IMR-90 (cell line): Measurements from ENCODE around the gene CTDSPL. TPM values are rescaled to one million over a fixed set of nuclear protein-coding genes. Genes with fewer than 3 reads are reported as not detected.

Experiments used
- ATAC-seq: fragments of 200-7000 bp; cut with Tn5 transposase; 2 replicates; pipeline ENCODE4 v1.9.1; 2020; ENCODE audit warnings: low read depth, mild to moderate bottlenecking, moderate library complexity
- BruUV-seq: library from RNA; stranded (reverse); fragments of 400-500 nt; replicated peaks from 2 replicates; lab custom pipeline; 2021; lab: Mats Ljungman, UMichigan
- CTCF ChIA-PET: fragments of 300-600 bp; formaldehyde crosslinking; extraction: SDS; loops from one replicate; lab custom pipeline; 2021; ENCODE audit warnings: antibody characterized with exemption; lab: Yijun Ruan, JAX
- POLR2A ChIA-PET: fragments of 300-600 bp; sonication (Branson Sonifier 250); formaldehyde crosslinking; loops from one replicate; lab custom pipeline; 2022; ENCODE audit warnings: antibody characterized with exemption; ENCODE audit not compliant: unreplicated experiment; lab: Charles Lee
- DNase-seq: peaks from one replicate; pipeline ENCODE4 v3.0.0; 2013
- H2AFZ ChIP-seq: replicated peaks from 2 replicates; pipeline ENCODE3; 2013; ENCODE audit warnings: low read length, mild to moderate bottlenecking; ENCODE audit not compliant: poor library complexity
- H2AK5ac ChIP-seq: 2 replicates; pipeline ENCODE4 v1.6.1; 2013; ENCODE audit warnings: low read depth, low read length, inconsistent platforms
- H2AK9ac ChIP-seq: replicated peaks from 2 replicates; pipeline ENCODE3; 2013; ENCODE audit warnings: mild to moderate bottlenecking, low read depth, low read length, moderate library complexity; ENCODE audit not compliant: poor library complexity
- H2BK120ac ChIP-seq: 2 replicates; pipeline ENCODE4 v1.6.1; 2013; ENCODE audit warnings: low read depth, low read length, inconsistent platforms
- H2BK15ac ChIP-seq: 3 replicates; pipeline ENCODE4 v1.6.1; 2013; ENCODE audit warnings: low read depth, low read length, inconsistent platforms
- H2BK20ac ChIP-seq: 2 replicates; pipeline ENCODE4 v1.6.1; 2013; ENCODE audit warnings: low read depth, mild to moderate bottlenecking, inconsistent platforms, low read length, moderate library complexity
- H2BK5ac ChIP-seq: 2 replicates; pipeline ENCODE4 v1.6.1; 2013; ENCODE audit warnings: mild to moderate bottlenecking, low read depth, low read length, inconsistent platforms; ENCODE audit not compliant: poor library complexity, severe bottlenecking
- H3K14ac ChIP-seq: replicated peaks from 2 replicates; pipeline ENCODE4 v1.6.1; 2013; ENCODE audit warnings: low read depth, low read length, inconsistent platforms
- H3K18ac ChIP-seq: 2 replicates; pipeline ENCODE4 v1.6.1; 2013; ENCODE audit warnings: low read depth, low read length, control low read depth
- H3K23ac ChIP-seq: 2 replicates; pipeline ENCODE4 v1.6.1; 2013; ENCODE audit warnings: low read depth, low read length, inconsistent platforms
- H3K27ac ChIP-seq: 2 replicates; pipeline ENCODE4 v1.5.1; 2013; ENCODE audit warnings: mild to moderate bottlenecking, control low read depth, low read length; ENCODE audit not compliant: insufficient read depth
- H3K27me3 ChIP-seq: 2 replicates; pipeline ENCODE4 v1.6.1; 2013; ENCODE audit warnings: low read length; ENCODE audit not compliant: control insufficient read depth, insufficient read depth
- H3K36me3 ChIP-seq: 2 replicates; pipeline ENCODE4 v1.6.1; 2013; ENCODE audit warnings: low read length, mixed read lengths; ENCODE audit not compliant: control insufficient read depth, insufficient read depth
- H3K4ac ChIP-seq: 2 replicates; pipeline ENCODE4 v1.6.1; 2013; ENCODE audit warnings: low read depth, low read length, inconsistent platforms
- H3K4me1 ChIP-seq: 2 replicates; pipeline ENCODE4 v1.6.1; 2013; ENCODE audit warnings: low read length, mixed read lengths; ENCODE audit not compliant: control insufficient read depth, insufficient read depth
- H3K4me2 ChIP-seq: 2 replicates; pipeline ENCODE4 v1.6.1; 2013; ENCODE audit warnings: low read depth, mild to moderate bottlenecking, control low read depth, low read length, moderate library complexity
- H3K4me3 ChIP-seq: 2 replicates; pipeline ENCODE4 v1.5.1; 2013; ENCODE audit warnings: low read depth, mild to moderate bottlenecking, control low read depth, low read length, moderate library complexity; ENCODE audit not compliant: insufficient read depth
- H3K56ac ChIP-seq: 2 replicates; pipeline ENCODE4 v1.6.1; 2013; ENCODE audit warnings: low read length, inconsistent platforms; ENCODE audit not compliant: insufficient read depth; ENCODE audit errors: extremely low read depth
- H3K79me1 ChIP-seq, 2 experiments: 2 replicates each; pipeline ENCODE4 v1.6.1; 2013; ENCODE audit warnings: low read length in 2 of 2, inconsistent platforms in 1 of 2, low read depth in 1 of 2
- H3K9ac ChIP-seq: 2 replicates; pipeline ENCODE4 v1.6.1; 2013; ENCODE audit warnings: low read depth, low read length, control low read depth
- H3K9me1 ChIP-seq: 2 replicates; pipeline ENCODE4 v1.6.1; 2013; ENCODE audit warnings: low read length, inconsistent platforms; ENCODE audit not compliant: insufficient read depth
- H3K9me3 ChIP-seq: 2 replicates; pipeline ENCODE4 v1.6.1; 2013; ENCODE audit warnings: low read length; ENCODE audit not compliant: control insufficient read depth, insufficient read depth
- H4K20me1 ChIP-seq: 2 replicates; pipeline ENCODE4 v1.6.1; 2013; ENCODE audit warnings: low read length, inconsistent platforms; ENCODE audit not compliant: insufficient read depth
- H4K5ac ChIP-seq: 2 replicates; pipeline ENCODE4 v1.6.1; 2013; ENCODE audit warnings: mild to moderate bottlenecking, low read depth, low read length, control low read depth
- H4K8ac ChIP-seq, 2 experiments: 2 replicates each; pipeline ENCODE4 v1.6.1; 2013; ENCODE audit warnings: low read depth in 2 of 2, low read length in 2 of 2, control low read depth in 1 of 2, inconsistent platforms in 1 of 2
- H4K91ac ChIP-seq: 2 replicates; pipeline ENCODE4 v1.6.1; 2013; ENCODE audit warnings: low read depth, low read length, inconsistent platforms; ENCODE audit not compliant: insufficient read depth
- BHLHE40 ChIP-seq: fragments of 150-350 bp; IDR thresholded peaks from 2 replicates; pipeline ENCODE4 v1.6.1; 2016; ENCODE audit warnings: mild to moderate bottlenecking, low read depth, low read length
- CEBPB ChIP-seq: IDR thresholded peaks from 2 replicates; pipeline ENCODE4 v1.6.1; 2012; ENCODE audit warnings: low read depth, low read length, improper control_type of control experiment
- CHD1 ChIP-seq: IDR thresholded peaks from 2 replicates; pipeline ENCODE4 v1.6.1; 2012; ENCODE audit warnings: low read depth, low read length, improper control_type of control experiment
- FOS ChIP-seq: fragments of 150-350 bp; IDR thresholded peaks from 2 replicates; pipeline ENCODE4 v1.6.1; 2016; ENCODE audit warnings: low read depth, low read length
- MAFK ChIP-seq: IDR thresholded peaks from 2 replicates; pipeline ENCODE4 v1.6.1; 2012; ENCODE audit warnings: low read depth, low read length, improper control_type of control experiment
- MAZ ChIP-seq: IDR thresholded peaks from 2 replicates; pipeline ENCODE4 v1.6.1; 2012; ENCODE audit warnings: low read depth, mild to moderate bottlenecking, low read length, improper control_type of control experiment, moderate library complexity, borderline replicate concordance
- MXI1 ChIP-seq: IDR thresholded peaks from 2 replicates; pipeline ENCODE4 v1.6.1; 2012; ENCODE audit warnings: low read depth, mild to moderate bottlenecking, low read length, moderate library complexity, borderline replicate concordance
- NFE2L2 ChIP-seq: fragments of 150-350 bp; IDR thresholded peaks from 2 replicates; pipeline ENCODE4 v1.6.1; 2016; ENCODE audit warnings: low read depth, mild to moderate bottlenecking, low read length
- RAD21 ChIP-seq: IDR thresholded peaks from 2 replicates; pipeline ENCODE4 v1.6.1; 2012; ENCODE audit warnings: low read length, improper control_type of control experiment
- RCOR1 ChIP-seq: IDR thresholded peaks from 2 replicates; pipeline ENCODE4 v1.6.1; 2012; ENCODE audit warnings: mild to moderate bottlenecking, low read length, improper control_type of control experiment; ENCODE audit not compliant: insufficient replicate concordance
- RFX5 ChIP-seq: IDR thresholded peaks from 2 replicates; pipeline ENCODE4 v1.8.0; 2012; ENCODE audit warnings: low read depth, mild to moderate bottlenecking, low read length, moderate library complexity
- SMC3 ChIP-seq: fragments of 150-350 bp; IDR thresholded peaks from 2 replicates; pipeline ENCODE4 v1.6.1; 2016; ENCODE audit warnings: low read depth, mild to moderate bottlenecking, antibody characterized with exemption, low read length, moderate library complexity
- WGBS, 2 experiments: methylation state at CpG; one replicate each; pipeline versions ENCODE4 v1.1.5 to v1.1.7; 2013; ENCODE audit warnings: missing lambda C conversion rate in 2 of 2; ENCODE audit not compliant: insufficient read length in 1 of 2; ENCODE audit errors: extremely low coverage in 2 of 2; 5-methylcytosine and 5-hydroxymethylcytosine counted together
- dilution Hi-C: fragments of 300-500 bp; cut with HindIII; formaldehyde crosslinking; loops from one replicate; pipeline ENCODE4 v1.14.3; 2018; ENCODE audit warnings: low sequenced_read_pairs; ENCODE audit not compliant: unreplicated experiment
- in situ Hi-C: fragments of 300-500 bp; cut with MboI; formaldehyde crosslinking; loops from 3 replicates; pipeline ENCODE4 v1.14.3; 2019; ENCODE audit warnings: low sequenced_read_pairs, inconsistent platforms, mixed read lengths
- intact Hi-C: fragments of 100-400 bp; cut with micrococcal nuclease; formaldehyde crosslinking; loops from 2 replicates; pipeline ENCODE4 v1.10.0; 2022
- polyA plus RNA-seq, 3 experiments: library from polyadenylated mRNA; depleted of rRNA; stranded (reverse); fragments of >200 nt; gene quantifications; 2 replicates each; pipeline ENCODE4 v1.2.3, GENCODE V29; 2012; ENCODE audit warnings: low replicate concordance in 1 of 3
- total RNA-seq: library from RNA; depleted of rRNA; stranded (reverse); fragments of >200 nt; gene quantifications from 2 replicates; pipeline ENCODE4 v1.2.3, GENCODE V29; 2012
- TF ChIP-seq, protein P1 (sequence below): fragments of 150-350 bp; IDR thresholded peaks from 2 replicates; pipeline ENCODE4 v1.6.1; 2017; ENCODE audit warnings: mild to moderate bottlenecking, antibody characterized with exemption, low read length, low read depth
- TF ChIP-seq, protein P2 (sequence below): fragments of 150-350 bp; IDR thresholded peaks from 2 replicates; pipeline ENCODE4 v1.6.1; 2016; ENCODE audit warnings: low read depth, mild to moderate bottlenecking, low read length, moderate library complexity, borderline replicate concordance
- TF ChIP-seq, protein P3 (sequence below): conservative IDR thresholded peaks from 2 replicates; pipeline ENCODE4 v1.5.1; 2012; ENCODE audit warnings: mild to moderate bottlenecking, low read depth, low read length, improper control_type of control experiment

CTDSPL gene
- total and polyA plus RNA-seq, 2 of the 4 experiments (the other 2 are of a cell fraction), result 24.5 to 29.0 TPM

DNA sequence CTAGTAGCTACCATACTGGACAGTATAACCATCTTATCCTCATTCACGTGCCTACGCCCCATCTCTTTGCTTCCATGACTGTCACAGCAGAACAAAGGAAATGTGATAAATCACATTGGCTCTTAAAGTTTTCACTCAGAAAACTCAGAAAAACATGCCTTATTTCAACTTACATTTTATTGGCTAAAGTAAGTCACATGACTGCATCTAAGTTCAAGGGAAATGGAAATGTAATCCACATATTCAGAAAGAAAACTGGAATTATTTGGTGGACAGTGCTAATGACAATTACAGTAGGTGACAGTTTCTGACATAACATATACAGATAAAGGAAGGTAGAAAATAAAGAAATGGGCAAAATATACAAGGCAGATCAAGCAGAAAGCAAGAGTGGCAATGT is 91.5 kb downstream of the CTDSPL start:
- Histone ChIP-seq H3K18ac (no peak overlapping the region), H3K23ac (no peak overlapping the region), H3K9me3 (no peaks in the 10 kb centered on the region), H2AK9ac (no peak overlapping the region), H3K27ac (no peak overlapping the region), H2BK20ac (no peak overlapping the region), H3K14ac (no peak overlapping the region), H4K8ac (no peak overlapping the region), H2BK120ac (no peak overlapping the region), H2AK5ac (no peak overlapping the region), H3K27me3 (no peaks in the 10 kb centered on the region), H3K4me1 (peaks cover 13% of the 10 kb centered on the region), H4K20me1 (no peaks in the 10 kb centered on the region), H3K9me1 (peaks cover 9% of the 10 kb centered on the region), H3K4me3 (no peak overlapping the region), H3K56ac (no peak overlapping the region), H3K4me2 (no peak overlapping the region), H2AFZ (no peak overlapping the region), H3K9ac (no peak overlapping the region), H4K5ac (no peak overlapping the region), H3K4ac (no peak overlapping the region), H2BK15ac (no peak overlapping the region), H2BK5ac (no peak overlapping the region), H3K79me1 (peaks cover 10 to 19% of the 10 kb centered on the region in 2 experiments; a peak in 3 of 4 replicates), H3K36me3 (peaks cover 4% of the 10 kb centered on the region), H4K91ac (no peak overlapping the region)
- CTCF ChIA-PET, result interaction anchor here (1.6 kb wide), 1 partner anchor 44 kb away, joined by 3 read pairs; no protein-coding TSS in a partner anchor
- dilution Hi-C loops (no loop called here), intact Hi-C loops (loop anchor here (5.0 kb wide), 1 partner anchor 506 kb away; no protein-coding TSS in a partner anchor), in situ Hi-C loops (no loop called here)
- no TSS peak for BruUV-seq
- POLR2A ChIA-PET, result no interaction called here
- ATAC-seq, result no peak
- TF ChIP-seq MAZ, result no peak
- no peak for TF ChIP-seq FOS
- TF ChIP-seq NFE2L2, result no peak
- TF ChIP-seq BHLHE40, result no peak
- TF ChIP-seq RFX5, result no peak
- TF ChIP-seq MAFK, result no peak
- TF ChIP-seq, protein P1, sequence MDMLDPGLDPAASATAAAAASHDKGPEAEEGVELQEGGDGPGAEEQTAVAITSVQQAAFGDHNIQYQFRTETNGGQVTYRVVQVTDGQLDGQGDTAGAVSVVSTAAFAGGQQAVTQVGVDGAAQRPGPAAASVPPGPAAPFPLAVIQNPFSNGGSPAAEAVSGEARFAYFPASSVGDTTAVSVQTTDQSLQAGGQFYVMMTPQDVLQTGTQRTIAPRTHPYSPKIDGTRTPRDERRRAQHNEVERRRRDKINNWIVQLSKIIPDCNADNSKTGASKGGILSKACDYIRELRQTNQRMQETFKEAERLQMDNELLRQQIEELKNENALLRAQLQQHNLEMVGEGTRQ, result no peak
- no peak for TF ChIP-seq SMC3
- TF ChIP-seq RCOR1, result no peak
- TF ChIP-seq CEBPB, result no peak
- no peak for TF ChIP-seq CHD1
- TF ChIP-seq MXI1, result no peak
- TF ChIP-seq, protein P2, sequence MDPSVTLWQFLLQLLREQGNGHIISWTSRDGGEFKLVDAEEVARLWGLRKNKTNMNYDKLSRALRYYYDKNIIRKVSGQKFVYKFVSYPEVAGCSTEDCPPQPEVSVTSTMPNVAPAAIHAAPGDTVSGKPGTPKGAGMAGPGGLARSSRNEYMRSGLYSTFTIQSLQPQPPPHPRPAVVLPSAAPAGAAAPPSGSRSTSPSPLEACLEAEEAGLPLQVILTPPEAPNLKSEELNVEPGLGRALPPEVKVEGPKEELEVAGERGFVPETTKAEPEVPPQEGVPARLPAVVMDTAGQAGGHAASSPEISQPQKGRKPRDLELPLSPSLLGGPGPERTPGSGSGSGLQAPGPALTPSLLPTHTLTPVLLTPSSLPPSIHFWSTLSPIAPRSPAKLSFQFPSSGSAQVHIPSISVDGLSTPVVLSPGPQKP, result no peak
- TF ChIP-seq, protein P3, sequence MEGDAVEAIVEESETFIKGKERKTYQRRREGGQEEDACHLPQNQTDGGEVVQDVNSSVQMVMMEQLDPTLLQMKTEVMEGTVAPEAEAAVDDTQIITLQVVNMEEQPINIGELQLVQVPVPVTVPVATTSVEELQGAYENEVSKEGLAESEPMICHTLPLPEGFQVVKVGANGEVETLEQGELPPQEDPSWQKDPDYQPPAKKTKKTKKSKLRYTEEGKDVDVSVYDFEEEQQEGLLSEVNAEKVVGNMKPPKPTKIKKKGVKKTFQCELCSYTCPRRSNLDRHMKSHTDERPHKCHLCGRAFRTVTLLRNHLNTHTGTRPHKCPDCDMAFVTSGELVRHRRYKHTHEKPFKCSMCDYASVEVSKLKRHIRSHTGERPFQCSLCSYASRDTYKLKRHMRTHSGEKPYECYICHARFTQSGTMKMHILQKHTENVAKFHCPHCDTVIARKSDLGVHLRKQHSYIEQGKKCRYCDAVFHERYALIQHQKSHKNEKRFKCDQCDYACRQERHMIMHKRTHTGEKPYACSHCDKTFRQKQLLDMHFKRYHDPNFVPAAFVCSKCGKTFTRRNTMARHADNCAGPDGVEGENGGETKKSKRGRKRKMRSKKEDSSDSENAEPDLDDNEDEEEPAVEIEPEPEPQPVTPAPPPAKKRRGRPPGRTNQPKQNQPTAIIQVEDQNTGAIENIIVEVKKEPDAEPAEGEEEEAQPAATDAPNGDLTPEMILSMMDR, result no peak
- no peak for TF ChIP-seq RAD21
- DNase-seq, result no peak
- WGBS, 2 experiments, result 100% methylated on average over 1 of the region's 2 CpGs; no CpG with 5 or more reads in 1 of the 2 experiments
